OCI-LY7 (cell line): Measurements from ENCODE around the gene RIN2. TPM values are rescaled to one million over a fixed set of nuclear protein-coding genes. Genes with fewer than 3 reads are reported as not detected.

ENCODE experiments used
- BruUV-seq: library from RNA; stranded (reverse); fragments of 400-500 nt; replicated peaks from 2 replicates; lab custom pipeline; 2021; lab: Mats Ljungman, UMichigan
- CTCF ChIA-PET: fragments of 300-600 bp; sonication (Branson Sonifier 250); formaldehyde crosslinking; loops from one replicate; lab custom pipeline; 2022; ENCODE audit warnings: antibody characterized with exemption; ENCODE audit not compliant: unreplicated experiment; lab: Charles Lee
- POLR2A ChIA-PET: fragments of 300-600 bp; sonication (Branson Sonifier 250); formaldehyde crosslinking; loops from one replicate; lab custom pipeline; 2022; ENCODE audit warnings: antibody characterized with exemption; lab: Charles Lee
- DNase-seq: peaks from one replicate; pipeline ENCODE4 v3.0.0-alpha.2; 2015; ENCODE audit warnings: low spot score
- H2AFZ ChIP-seq: fragments of 200-600 bp; sonication (generic), shearing (Covaris generic); 2 replicates; pipeline ENCODE4 v1.6.1; 2014; ENCODE audit warnings: mild to moderate bottlenecking, antibody characterized with exemption, low read length, moderate library complexity
- H3K27ac ChIP-seq: fragments of 200-600 bp; sonication (generic); 2 replicates; pipeline ENCODE4 v1.5.1; 2014; ENCODE audit warnings: mixed run types, low read depth, mild to moderate bottlenecking, moderate library complexity, low read length, inconsistent platforms; ENCODE audit not compliant: poor library complexity, severe bottlenecking
- H3K36me3 ChIP-seq: fragments of 200-600 bp; sonication (generic); 2 replicates; pipeline ENCODE4 v1.6.1; 2014; ENCODE audit warnings: mild to moderate bottlenecking, antibody characterized with exemption, low read length, moderate library complexity, mixed read lengths; ENCODE audit not compliant: insufficient read depth
- H3K4me1 ChIP-seq: fragments of 200-600 bp; sonication (generic); 2 replicates; pipeline ENCODE4 v1.5.1; 2014; ENCODE audit warnings: mild to moderate bottlenecking, low read length; ENCODE audit not compliant: insufficient read depth, poor library complexity, severe bottlenecking
- H3K4me2 ChIP-seq: fragments of 200-600 bp; sonication (generic); 2 replicates; pipeline ENCODE4 v1.6.1; 2014; ENCODE audit warnings: mild to moderate bottlenecking, low read length
- H3K4me3 ChIP-seq: fragments of 200-600 bp; sonication (generic); 2 replicates; pipeline ENCODE4 v1.5.1; 2014; ENCODE audit warnings: mild to moderate bottlenecking, low read depth, low read length; ENCODE audit not compliant: poor library complexity, severe bottlenecking
- H3K79me2 ChIP-seq: fragments of 200-600 bp; sonication (generic); 2 replicates; pipeline ENCODE4 v1.6.1; 2016; ENCODE audit warnings: low read depth, mild to moderate bottlenecking, low read length, moderate library complexity, mixed read lengths; ENCODE audit not compliant: insufficient read depth
- H3K9me2 ChIP-seq: fragments of 200-600 bp; sonication (generic); 2 replicates; pipeline ENCODE4 v1.6.1; 2016; ENCODE audit warnings: mild to moderate bottlenecking, low read length, mixed read lengths; ENCODE audit not compliant: insufficient read depth
- H3K9me3 ChIP-seq: fragments of 200-600 bp; sonication (generic); 2 replicates; pipeline ENCODE4 v1.6.1; 2014; ENCODE audit warnings: mild to moderate bottlenecking, mixed run types, low read length, mixed read lengths
- H4K20me1 ChIP-seq: fragments of 200-600 bp; sonication (generic); 2 replicates; pipeline ENCODE4 v1.6.1; 2014; ENCODE audit warnings: mild to moderate bottlenecking, antibody characterized with exemption, low read length, moderate library complexity, mixed read lengths; ENCODE audit not compliant: insufficient read depth
- CTCF ChIP-seq: fragments of 200-600 bp; sonication (generic); conservative IDR thresholded peaks from 2 replicates; pipeline ENCODE4 v1.5.1; 2014; ENCODE audit warnings: mild to moderate bottlenecking, antibody characterized with exemption, low read length, moderate library complexity, mixed read lengths
- EZH2phosphoT487 ChIP-seq: fragments of 200-600 bp; sonication (generic); IDR thresholded peaks from 2 replicates; pipeline ENCODE4 v1.6.1; 2018; ENCODE audit warnings: low read depth, borderline replicate concordance, mild to moderate bottlenecking, mixed run types, antibody characterized with exemption, low read length, moderate library complexity, mixed read lengths
- intact Hi-C: fragments of 100-400 bp; cut with micrococcal nuclease; formaldehyde crosslinking; loops from one replicate; pipeline ENCODE4 v1.10.0; 2022; ENCODE audit not compliant: unreplicated experiment
- total RNA-seq, 2 experiments: library from RNA; depleted of rRNA in 1 of 2; stranded (reverse); fragments of >200 nt in 1 of 2; shearing (Covaris generic) in 1 of 2; gene quantifications; 2 replicates each; pipeline ENCODE4 v1.2.3, GENCODE V29; 2014 to 2022

Gene RIN2
- total RNA-seq, 2 experiments from 2014 or later: not detected

GRCh38 chr20:19758501-19759331 is 658 bp downstream of the RIN2 start:
- H3K79me2 ChIP-seq: no peaks in the 10 kb centered on the region
- no peak overlapping the region for H3K27ac ChIP-seq
- H3K9me2 ChIP-seq: no peaks in the 10 kb centered on the region
- TF ChIP-seq EZH2phosphoT487 (no peak), CTCF (no peak)
- intact Hi-C loops: no loop called here
- no peaks in the 10 kb centered on the region for H3K9me3 ChIP-seq
- BruUV-seq: no TSS peak
- ChIA-PET POLR2A (no interaction called here), CTCF (no interaction called here)
- no peaks in the 10 kb centered on the region for H3K4me1 ChIP-seq
- no peaks in the 10 kb centered on the region for H4K20me1 ChIP-seq
- no peaks in the 10 kb centered on the region for H3K36me3 ChIP-seq
- no peak overlapping the region for H3K4me2 ChIP-seq
- no peak overlapping the region for H3K4me3 ChIP-seq
- no peak overlapping the region for H2AFZ ChIP-seq
- no peak for DNase-seq

- no peak for DNase-seq
- BruUV-seq: no TSS peak
- Histone ChIP-seq H3K9me3 (no peaks in the 10 kb centered on the region), H3K9me2 (no peaks in the 10 kb centered on the region), H3K4me1 (no peaks in the 10 kb centered on the region), H3K36me3 (no peaks in the 10 kb centered on the region), H4K20me1 (no peaks in the 10 kb centered on the region), H3K4me2 (no peak overlapping the region), H2AFZ (no peak overlapping the region), H3K79me2 (no peaks in the 10 kb centered on the region), H3K4me3 (no peak overlapping the region), H3K27ac (no peak overlapping the region)
- intact Hi-C loops: no loop called here
- POLR2A ChIA-PET: no interaction called here
- TF ChIP-seq EZH2phosphoT487: no peak
- TF ChIP-seq CTCF: no peak
- CTCF ChIA-PET: no interaction called here
Measured at GRCh38 chr20:19760371-19760721, 2.3 kb downstream of the RIN2 start.

- no peak overlapping the region for H3K27ac ChIP-seq
- no peak overlapping the region for H3K4me3 ChIP-seq
- H3K36me3 ChIP-seq: no peaks in the 10 kb centered on the region
- H3K9me2 ChIP-seq: no peaks in the 10 kb centered on the region
- no peak overlapping the region for H2AFZ ChIP-seq
- DNase-seq: no peak
- H4K20me1 ChIP-seq: no peaks in the 10 kb centered on the region
- H3K79me2 ChIP-seq: no peaks in the 10 kb centered on the region
- CTCF ChIA-PET: no interaction called here
- no peak for TF ChIP-seq CTCF
- no peak for TF ChIP-seq EZH2phosphoT487
- no peaks in the 10 kb centered on the region for H3K9me3 ChIP-seq
- no TSS peak for BruUV-seq
- intact Hi-C loops: no loop called here
- H3K4me2 ChIP-seq: no peak overlapping the region
- H3K4me1 ChIP-seq: no peaks in the 10 kb centered on the region
- POLR2A ChIA-PET: no interaction called here
Measured at GRCh38 chr20:19761326-19761725, 3.3 kb downstream of the RIN2 start.
